ENCODE results near the gene FOXI2.

- TF ChIP-seq CTCF (conservative IDR thresholded peaks at IDR 0.05 in 1 of 2, IDR thresholded peaks at IDR 0.05 in 1 of 2; ENCODE audit: low read depth in 1 of 2, low read length in 2 of 2): no peak
- TF ChIP-seq EZH2 (IDR thresholded peaks at IDR 0.05; ENCODE audit: low read length, missing control alignments): no peak
Measured at GRCh38 chr10:127715249-127715648, 21.7 kb upstream of the FOXI2 start.

All from fibroblast of lung (primary cell).